H1 (cell line): ENCODE data around the gene NEDD4. TPM values are rescaled to one million over a fixed set of nuclear protein-coding genes. Genes with fewer than 3 reads are reported as not detected.

Source experiments
- CTCF ChIA-PET: fragments of 300-600 bp; sonication (Branson Sonifier 250); formaldehyde crosslinking; loops from one replicate; lab custom pipeline; 2021; ENCODE audit not compliant: partially characterized antibody; lab: Charles Lee
- POLR2A ChIA-PET: fragments of 300-600 bp; sonication (Branson Sonifier 250); formaldehyde crosslinking; loops from one replicate; lab custom pipeline; 2021; ENCODE audit warnings: inconsistent platforms; ENCODE audit not compliant: partially characterized antibody; lab: Charles Lee
- DNase-seq, 2 experiments: peaks; one replicate each; pipeline versions ENCODE4 v3.0.0 to v3.0.0-alpha.2; 2010 to 2022; ENCODE audit warnings: low spot score in 2 of 2, low read depth in 1 of 2, mixed read lengths in 1 of 2
- FAIRE-seq: peaks from 2 replicates; lab custom pipeline; 2011; peaks lifted over from hg19 to GRCh38; lab: Jason Lieb, UNC
- H2AFZ ChIP-seq: 2 replicates; pipeline ENCODE4 v1.8.1; 2012; ENCODE audit warnings: low read length, inconsistent platforms
- H2AK5ac ChIP-seq: 2 replicates; pipeline ENCODE4 v1.6.1; 2013; ENCODE audit warnings: low read depth, low read length
- H2BK120ac ChIP-seq: replicated peaks from 2 replicates; pipeline ENCODE3; 2013; ENCODE audit warnings: low read depth, low read length, inconsistent platforms
- H2BK12ac ChIP-seq: 2 replicates; pipeline ENCODE4 v1.6.1; 2013; ENCODE audit warnings: low read depth, low read length
- H2BK15ac ChIP-seq: 2 replicates; pipeline ENCODE4 v1.6.1; 2013; ENCODE audit warnings: low read length
- H2BK20ac ChIP-seq: 2 replicates; pipeline ENCODE4 v1.6.1; 2013; ENCODE audit warnings: low read length
- H2BK5ac ChIP-seq: 2 replicates; pipeline ENCODE4 v1.6.1; 2013; ENCODE audit warnings: low read depth, low read length
- H3K14ac ChIP-seq: 2 replicates; pipeline ENCODE4 v1.6.1; 2013; ENCODE audit warnings: inconsistent platforms; ENCODE audit not compliant: insufficient read length
- H3K18ac ChIP-seq: 2 replicates; pipeline ENCODE4 v1.6.1; 2013; ENCODE audit warnings: low read length; ENCODE audit errors: extremely low read depth
- H3K23ac ChIP-seq: 2 replicates; pipeline ENCODE4 v1.6.1; 2013; ENCODE audit warnings: inconsistent platforms; ENCODE audit not compliant: insufficient read length
- H3K23me2 ChIP-seq: 2 replicates; pipeline ENCODE4 v1.6.1; 2013; ENCODE audit warnings: low read depth, low read length
- H3K27ac ChIP-seq: 2 replicates; pipeline ENCODE4 v1.6.1; 2011; ENCODE audit warnings: low read depth, low read length, inconsistent platforms
- H3K27me3 ChIP-seq, 4 experiments: replicated peaks in 1 of 4; 1 replicate in 1 of 4; 2 replicates in 3 of 4; pipeline versions ENCODE4 v1.6.1 to v1.8.1; 2011 to 2013; ENCODE audit warnings: low read length in 3 of 4, mild to moderate bottlenecking in 3 of 4, inconsistent platforms in 2 of 4, mixed read lengths in 2 of 4, moderate library complexity in 1 of 4; ENCODE audit not compliant: control insufficient read depth in 3 of 4, insufficient read depth in 3 of 4; ENCODE audit errors: extremely low read depth in 1 of 4
- H3K36me3 ChIP-seq, 4 experiments: 2 replicates each; pipeline versions ENCODE4 v1.6.1 to v1.8.1; 2011 to 2013; ENCODE audit warnings: mild to moderate bottlenecking in 4 of 4, low read length in 3 of 4, moderate library complexity in 2 of 4, control low read depth in 1 of 4, inconsistent platforms in 1 of 4; ENCODE audit not compliant: insufficient read depth in 4 of 4, control insufficient read depth in 2 of 4
- H3K4ac ChIP-seq: replicated peaks from 2 replicates; pipeline ENCODE3; 2013; ENCODE audit warnings: low read length, low read depth, mixed read lengths, inconsistent platforms; ENCODE audit not compliant: insufficient read length
- H3K4me1 ChIP-seq, 4 experiments: replicated peaks in 1 of 4; 1 replicate in 1 of 4; 2 replicates in 3 of 4; pipeline versions ENCODE4 v1.6.1 to v1.8.1; 2011 to 2013; ENCODE audit warnings: low read length in 3 of 4, inconsistent platforms in 2 of 4, mixed read lengths in 1 of 4; ENCODE audit not compliant: insufficient read depth in 4 of 4, control insufficient read depth in 3 of 4
- H3K4me2 ChIP-seq, 2 experiments: 2 replicates each; pipeline versions ENCODE4 v1.6.1 to v1.8.1; 2011 to 2013; ENCODE audit warnings: low read depth in 2 of 2, low read length in 2 of 2, control low read depth in 1 of 2, inconsistent platforms in 1 of 2, mild to moderate bottlenecking in 1 of 2; ENCODE audit not compliant: insufficient read depth in 1 of 2
- H3K4me3 ChIP-seq, 4 experiments: fragments of 200-600, 300-600 bp in 1 of 4; sonication (generic), shearing (Covaris generic), sonication (Bioruptor Twin) in 1 of 4; 2 replicates each; pipeline versions ENCODE4 v1.5.1 to v1.8.1; 2011 to 2016; ENCODE audit warnings: low read length in 4 of 4, low read depth in 3 of 4, control low read depth in 2 of 4, inconsistent platforms in 2 of 4, mild to moderate bottlenecking in 2 of 4, mixed read lengths in 1 of 4, moderate library complexity in 1 of 4; ENCODE audit not compliant: insufficient read depth in 2 of 4; ENCODE audit errors: extremely low read depth in 1 of 4
- H3K56ac ChIP-seq: replicated peaks from 2 replicates; pipeline ENCODE3; 2013; ENCODE audit warnings: low read depth, mild to moderate bottlenecking, mixed read lengths, low read length, inconsistent platforms; ENCODE audit not compliant: insufficient read length
- H3K79me1 ChIP-seq: 2 replicates; pipeline ENCODE4 v1.6.1; 2013; ENCODE audit warnings: low read depth, low read length, control low read depth
- H3K79me2 ChIP-seq, 2 experiments: 2 replicates each; pipeline versions ENCODE4 v1.6.1 to v1.8.1; 2012 to 2013; ENCODE audit warnings: low read length in 2 of 2, mild to moderate bottlenecking in 2 of 2, inconsistent platforms in 1 of 2; ENCODE audit not compliant: insufficient read depth in 2 of 2, control insufficient read depth in 1 of 2
- H3K9ac ChIP-seq, 4 experiments: replicated peaks in 1 of 4; 1 replicate in 1 of 4; 2 replicates in 3 of 4; pipeline versions ENCODE4 v1.6.1 to v1.8.1; 2011 to 2013; ENCODE audit warnings: low read depth in 3 of 4, low read length in 3 of 4, control low read depth in 2 of 4, mild to moderate bottlenecking in 2 of 4, moderate library complexity in 2 of 4, inconsistent platforms in 1 of 4; ENCODE audit errors: extremely low read depth in 1 of 4
- H3K9me3 ChIP-seq, 2 experiments: 2 replicates each; pipeline versions ENCODE4 v1.6.1 to v1.8.1; 2012 to 2013; ENCODE audit warnings: mild to moderate bottlenecking in 2 of 2, moderate library complexity in 2 of 2, control low read depth in 1 of 2, inconsistent platforms in 1 of 2, low read depth in 1 of 2, low read length in 1 of 2, mixed read lengths in 1 of 2; ENCODE audit not compliant: insufficient read depth in 2 of 2
- H4K20me1 ChIP-seq, 2 experiments: replicated peaks in 1 of 2; 2 replicates each; pipeline versions ENCODE3 to v1.8.1; 2011 to 2013; ENCODE audit warnings: inconsistent platforms in 2 of 2, low read length in 2 of 2, mild to moderate bottlenecking in 1 of 2; ENCODE audit not compliant: insufficient read depth in 2 of 2, control insufficient read depth in 1 of 2
- H4K5ac ChIP-seq: 2 replicates; pipeline ENCODE4 v1.6.1; 2013; ENCODE audit warnings: low read length, low read depth, mixed read lengths, inconsistent platforms; ENCODE audit not compliant: insufficient read length
- H4K8ac ChIP-seq: 2 replicates; pipeline ENCODE4 v1.8.0; 2013; ENCODE audit warnings: mild to moderate bottlenecking, moderate library complexity, low read length, inconsistent platforms; ENCODE audit not compliant: insufficient read depth; ENCODE audit errors: extremely low read depth
- H4K91ac ChIP-seq: replicated peaks from 2 replicates; pipeline ENCODE3; 2013; ENCODE audit warnings: low read length, mixed read lengths, inconsistent platforms; ENCODE audit not compliant: insufficient read length
- BACH1 ChIP-seq: IDR thresholded peaks from 2 replicates; pipeline ENCODE4 v1.6.1; 2012; ENCODE audit warnings: low read length, improper control_type of control experiment
- FOSL1 ChIP-seq: IDR thresholded peaks from 2 replicates; pipeline ENCODE4 v1.6.1; 2011; ENCODE audit warnings: mild to moderate bottlenecking, low read depth, low read length, moderate library complexity; ENCODE audit not compliant: insufficient read depth
- GABPA ChIP-seq: IDR thresholded peaks from 2 replicates; pipeline ENCODE4 v1.6.1; 2011; ENCODE audit warnings: mild to moderate bottlenecking, low read length, moderate library complexity, borderline replicate concordance; ENCODE audit not compliant: insufficient read depth
- KDM4A ChIP-seq: IDR thresholded peaks from one replicate; pipeline ENCODE4 v1.7.1; 2012; ENCODE audit warnings: low read depth, mild to moderate bottlenecking, moderate library complexity, low read length, inconsistent platforms; ENCODE audit not compliant: severe bottlenecking
- NRF1 ChIP-seq: IDR thresholded peaks from 2 replicates; pipeline ENCODE4 v1.6.1; 2011; ENCODE audit warnings: mild to moderate bottlenecking, low read depth, low read length, improper control_type of control experiment
- TBP ChIP-seq: IDR thresholded peaks from 2 replicates; pipeline ENCODE4 v1.6.1; 2011; ENCODE audit warnings: low read depth, low read length, improper control_type of control experiment
- WGBS, 2 experiments: shearing (Covaris generic) in 1 of 2; methylation state at CpG; one replicate each; pipeline versions ENCODE4 v1.1.6 to v1.1.7; 2013 to 2015; ENCODE audit warnings: low lambda C conversion rate in 2 of 2, mixed read lengths in 2 of 2, inconsistent platforms in 1 of 2, low coverage in 1 of 2, missing lambda C conversion rate in 1 of 2; ENCODE audit not compliant: insufficient replicate concordance in 2 of 2, insufficient coverage in 1 of 2, insufficient read length in 1 of 2; ENCODE audit errors: extremely low coverage in 1 of 2, missing lambda C conversion rate in 1 of 2; 5-methylcytosine and 5-hydroxymethylcytosine counted together
- polyA plus RNA-seq, 7 experiments: library from polyadenylated mRNA; depleted of rRNA in 3 of 7; stranded (reverse) in 5 of 7; unstranded in 2 of 7; fragments of >200 nt in 5 of 7; fragments of 200-250 nt in 2 of 7; gene quantifications; 1 replicate in 5 of 7; 2 replicates in 1 of 7; 4 replicates in 1 of 7; pipeline versions ENCODE4 v1.2.1 to v1.2.3, GENCODE V29; 2011 to 2013; ENCODE audit warnings: missing spikeins in 2 of 7, mixed read lengths in 2 of 7
- total RNA-seq: library from RNA; stranded (reverse); fragmentation: NEBNext Ultra II Directional; extraction: Animal tissue kit (Norgen Biotek cat#: 25700); gene quantifications from 2 replicates; pipeline ENCODE4 v1.2.1, GENCODE V29; 2021

NEDD4 gene
- total and polyA plus RNA-seq, 2 of the 8 experiments (the other 6 are each of a cell fraction or from before 2014, with no cell fraction given) = 0.95 to 3.9 TPM

- DNase-seq (no peak), FAIRE-seq (no peak)
- Histone ChIP-seq H3K56ac (no peak overlapping the region), H3K14ac (no peak overlapping the region), H3K4me3 (no peak overlapping the region), H3K4ac (no peak overlapping the region), H3K18ac (no peak overlapping the region), H3K36me3 (no peaks in the 10 kb centered on the region), H4K5ac (no peak overlapping the region), H3K27me3 (no peaks in the 10 kb centered on the region), H2AFZ (peak overlapping the region; percentile 87; the same call in 1 of the 2 replicates), H4K20me1 (no peaks in the 10 kb centered on the region), H3K27ac (no peak overlapping the region), H3K23me2 (no peaks in the 10 kb centered on the region; the same call in 1 of the 2 replicates), H2BK20ac (no peak overlapping the region), H3K23ac (no peak overlapping the region), H4K91ac (no peak overlapping the region), H2BK15ac (no peak overlapping the region), H3K79me2 (no peaks in the 10 kb centered on the region), H3K9me3 (no peaks in the 10 kb centered on the region), H3K79me1 (no peaks in the 10 kb centered on the region), H2AK5ac (no peak overlapping the region), H2BK5ac (no peak overlapping the region), H3K4me1 (no peaks in the 10 kb centered on the region), H4K8ac (no peak overlapping the region), H3K4me2 (no peak overlapping the region), H2BK12ac (0 out of 2 replicates have a peak overlapping the region, but pooled peaks have one; percentile 2), H3K9ac (no peak overlapping the region), H2BK120ac (no peak overlapping the region)
- 89% methylated on average over 5 of the region's 5 CpGs; no CpG with 5 or more reads in 1 of the 2 experiments for WGBS, 2 experiments
- POLR2A ChIA-PET = no interaction called here
- CTCF ChIA-PET = interaction anchor here (0.6 to 3.7 kb wide), 12 partner anchors 10 to 293 kb away, joined by 3 to 13 read pairs (median 4); no protein-coding TSS in a partner anchor
- no peak for TF ChIP-seq NRF1
- no peak for TF ChIP-seq KDM4A
- no peak for TF ChIP-seq TBP
- no peak for TF ChIP-seq BACH1
- no peak for TF ChIP-seq FOSL1
- no peak for TF ChIP-seq GABPA
These were observed 173.4 kb downstream of the NEDD4 start for GRCh38 chr15:55820043-55820442.
